ENCODE results near the gene TMC2.
A peak's percentile ranks its signal among the peaks of the same experiment; 100 is the strongest.
"Not testable (repeated sequence)": the region's sequence is repeated elsewhere in the genome, so short reads cannot be mapped to it uniquely, and the experiment has no call there.

TMC2 gene

GRCh38 chr20:2671977-2672376 is 135.6 kb downstream of the TMC2 start:
- no peak for DNase-seq (ENCODE audit: insufficient read length, low spot score)

GRCh38 chr20:2672446-2672845 is 136.1 kb downstream of the TMC2 start:
- no peak for DNase-seq (ENCODE audit: insufficient read length, low spot score)
- FAIRE-seq: no peak
- no peak for TF ChIP-seq CTCF (IDR thresholded peaks at IDR 0.05; ENCODE audit: insufficient read depth, missing control alignments)

More at GRCh38 chr20:2671977-2672376, 135.6 kb downstream of the TMC2 start:
- FAIRE-seq: no peak
- TF ChIP-seq CTCF (IDR thresholded peaks at IDR 0.05; ENCODE audit: insufficient read depth, missing control alignments): peak; percentile 19

GRCh38 chr20:2673453-2673852 is 137.1 kb downstream of the TMC2 start:
- FAIRE-seq (no peak), DNase-seq (ENCODE audit: insufficient read length, low spot score) (no peak)
- TF ChIP-seq CTCF (IDR thresholded peaks at IDR 0.05; ENCODE audit: insufficient read depth, missing control alignments): no peak

GRCh38 chr20:2680046-2680445 is 143.7 kb downstream of the TMC2 start:
- FAIRE-seq (no peak), DNase-seq (ENCODE audit: insufficient read length, low spot score) (no peak)
- TF ChIP-seq CTCF (IDR thresholded peaks at IDR 0.05; ENCODE audit: insufficient read depth, missing control alignments): no peak

GRCh38 chr20:2682040-2682439 is 145.7 kb downstream of the TMC2 start:
- DNase-seq (ENCODE audit: insufficient read length, low spot score); FAIRE-seq: not testable (repeated sequence)

- not testable (repeated sequence) for FAIRE-seq; DNase-seq (ENCODE audit: insufficient read length, low spot score)
Measured at GRCh38 chr20:2684817-2685216, 148.4 kb downstream of the TMC2 start.

- TF ChIP-seq CTCF (IDR thresholded peaks at IDR 0.05; ENCODE audit: insufficient read depth, missing control alignments): no peak
- no peak for DNase-seq (ENCODE audit: insufficient read length, low spot score)
- no peak for FAIRE-seq
Measured at GRCh38 chr20:2687514-2687913, 151.1 kb downstream of the TMC2 start.

- DNase-seq (ENCODE audit: insufficient read length, low spot score) (peak; percentile 47), FAIRE-seq (no peak)
- TF ChIP-seq CTCF (IDR thresholded peaks at IDR 0.05; ENCODE audit: insufficient read depth, missing control alignments): peak; percentile 86
Measured at GRCh38 chr20:2688041-2688591, 151.7 kb downstream of the TMC2 start.
